ENCODE results near the gene CSPG4. TPM values are rescaled to one million over a fixed set of nuclear protein-coding genes. Genes with fewer than 3 reads are reported as not detected.
A peak's percentile ranks its signal among the peaks of the same experiment; 100 is the strongest.
"Not testable (repeated sequence)": the region's sequence is repeated elsewhere in the genome, so short reads cannot be mapped to it uniquely, and the experiment has no call there.

CSPG4 gene
- total and polyA plus RNA-seq, 2 of the 4 experiments (the other 2 are of a cell fraction), result 12.4 to 28.4 TPM

DNA sequence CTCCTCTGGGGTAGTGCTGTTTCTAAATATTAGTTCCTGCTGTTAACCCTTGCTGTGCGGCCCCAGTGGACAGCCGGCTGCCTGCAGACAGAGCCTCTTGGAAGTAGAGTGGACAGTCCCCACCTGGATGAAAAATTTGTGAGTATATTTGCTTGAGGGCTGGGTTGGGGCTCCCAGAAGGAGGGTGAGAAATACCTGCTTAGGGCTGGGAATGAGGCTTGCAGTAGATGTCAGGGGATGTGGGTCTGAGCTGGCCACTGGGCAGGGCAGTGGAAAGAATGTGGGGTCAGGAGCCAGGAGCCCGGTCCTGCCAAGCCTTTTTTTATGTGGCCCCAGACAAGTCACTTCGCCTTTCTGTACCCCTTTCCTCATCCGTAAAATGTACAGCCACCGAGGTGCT, 4.4 kb upstream of the CSPG4 start:
- H2BK5ac ChIP-seq (ENCODE audit: low read depth, low read length, poor library complexity, severe bottlenecking); H4K8ac ChIP-seq (ENCODE audit: low read depth in 2 of 2, low read length in 2 of 2); CTCF ChIA-PET; H3K9ac ChIP-seq (ENCODE audit: low read depth, low read length); H2BK20ac ChIP-seq (ENCODE audit: low read depth, low read length); H3K14ac ChIP-seq (replicated peaks; ENCODE audit: low read depth, low read length); BruUV-seq (replicated peaks); POLR2A ChIA-PET (ENCODE audit: unreplicated experiment); H3K4me2 ChIP-seq (ENCODE audit: low read depth, low read length); H4K5ac ChIP-seq (ENCODE audit: low read depth, low read length); H3K36me3 ChIP-seq (ENCODE audit: control insufficient read depth, insufficient read depth, low read length); H2AK9ac ChIP-seq (replicated peaks; ENCODE audit: low read depth, low read length, poor library complexity); intact Hi-C loops (cut with micrococcal nuclease); H3K27ac ChIP-seq (ENCODE audit: insufficient read depth, low read length); H2AK5ac ChIP-seq (ENCODE audit: low read depth, low read length); H3K4me3 ChIP-seq (ENCODE audit: insufficient read depth, low read depth, low read length); H3K4ac ChIP-seq (ENCODE audit: low read depth, low read length); H2BK15ac ChIP-seq (ENCODE audit: low read depth, low read length); H3K56ac ChIP-seq (ENCODE audit: extremely low read depth, insufficient read depth, low read length); H3K9me3 ChIP-seq (ENCODE audit: control insufficient read depth, insufficient read depth, low read length); H4K91ac ChIP-seq (ENCODE audit: insufficient read depth, low read depth, low read length); H2BK120ac ChIP-seq (ENCODE audit: low read depth, low read length); dilution Hi-C loops (cut with HindIII; ENCODE audit: low sequenced_read_pairs, unreplicated experiment); H3K79me1 ChIP-seq (ENCODE audit: low read depth in 1 of 2, low read length in 2 of 2); H4K20me1 ChIP-seq (ENCODE audit: insufficient read depth, low read length); H2AFZ ChIP-seq (replicated peaks; ENCODE audit: low read length, poor library complexity); H3K18ac ChIP-seq (ENCODE audit: low read depth, low read length); H3K23ac ChIP-seq (ENCODE audit: low read depth, low read length); H3K27me3 ChIP-seq (ENCODE audit: control insufficient read depth, insufficient read depth, low read length); in situ Hi-C loops (cut with MboI; ENCODE audit: low sequenced_read_pairs); DNase-seq: not testable (repeated sequence)
- 0 out of 2 replicates have a peak, but pooled peaks have one; percentile 1 for ATAC-seq (ENCODE audit: low read depth)
- WGBS, 2 experiments (ENCODE audit: extremely low coverage in 2 of 2, insufficient read length in 1 of 2), result no CpG with 5 or more reads among the region's 6 CpGs
- Histone ChIP-seq H3K9me1 (ENCODE audit: insufficient read depth, low read length) (peaks cover 20% of the 10 kb centered on the region), H3K4me1 (ENCODE audit: control insufficient read depth, insufficient read depth, low read length) (peaks cover 24% of the 10 kb centered on the region)

DNA sequence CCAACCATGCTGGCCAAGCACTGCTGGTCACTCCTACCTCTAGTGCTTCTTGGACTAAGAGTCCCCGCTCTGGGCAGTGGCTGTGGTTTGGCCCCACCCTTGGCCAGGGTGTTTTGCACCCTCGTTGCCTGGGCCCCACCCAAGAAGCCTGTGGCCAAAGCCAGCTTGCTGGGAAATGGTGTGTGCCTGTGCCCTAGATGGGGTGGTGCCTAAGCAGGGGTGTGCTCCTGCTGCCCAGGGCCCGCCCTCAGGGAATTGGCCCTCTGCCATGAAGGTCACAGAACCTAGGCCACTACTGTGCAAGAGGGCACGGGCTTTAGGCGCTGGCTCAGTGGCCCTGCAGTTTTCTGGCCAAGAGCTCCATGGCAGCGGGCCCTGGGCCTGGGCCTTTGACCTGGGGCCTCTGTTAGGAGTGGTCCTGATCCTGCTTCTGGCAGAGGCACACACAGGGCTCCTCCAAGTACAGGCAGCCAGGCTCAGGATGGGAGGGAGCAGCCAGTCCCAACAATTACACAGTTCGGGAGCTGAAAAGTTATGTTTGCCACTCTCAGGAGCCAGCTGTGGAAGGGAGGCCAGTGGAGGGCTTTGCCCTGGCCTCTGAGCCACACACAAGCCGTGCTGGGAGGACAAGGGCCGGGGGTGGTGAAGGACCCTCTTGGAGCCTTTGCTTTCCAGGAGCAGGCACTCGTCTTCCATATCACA, 3.8 kb upstream of the CSPG4 start:
- H4K91ac ChIP-seq (ENCODE audit: insufficient read depth, low read depth, low read length); BruUV-seq (replicated peaks); H3K23ac ChIP-seq (ENCODE audit: low read depth, low read length); dilution Hi-C loops (cut with HindIII; ENCODE audit: low sequenced_read_pairs, unreplicated experiment); H3K18ac ChIP-seq (ENCODE audit: low read depth, low read length); H3K27me3 ChIP-seq (ENCODE audit: control insufficient read depth, insufficient read depth, low read length); H2AK9ac ChIP-seq (replicated peaks; ENCODE audit: low read depth, low read length, poor library complexity); H2AK5ac ChIP-seq (ENCODE audit: low read depth, low read length); in situ Hi-C loops (cut with MboI; ENCODE audit: low sequenced_read_pairs); intact Hi-C loops (cut with micrococcal nuclease); DNase-seq; H3K9me3 ChIP-seq (ENCODE audit: control insufficient read depth, insufficient read depth, low read length); H2BK120ac ChIP-seq (ENCODE audit: low read depth, low read length); H3K9ac ChIP-seq (ENCODE audit: low read depth, low read length); H3K4ac ChIP-seq (ENCODE audit: low read depth, low read length); H3K27ac ChIP-seq (ENCODE audit: insufficient read depth, low read length); H2BK15ac ChIP-seq (ENCODE audit: low read depth, low read length); H4K8ac ChIP-seq (ENCODE audit: low read depth in 2 of 2, low read length in 2 of 2); H3K14ac ChIP-seq (replicated peaks; ENCODE audit: low read depth, low read length); CTCF ChIA-PET; POLR2A ChIA-PET (ENCODE audit: unreplicated experiment); H4K5ac ChIP-seq (ENCODE audit: low read depth, low read length); H3K36me3 ChIP-seq (ENCODE audit: control insufficient read depth, insufficient read depth, low read length); H3K56ac ChIP-seq (ENCODE audit: extremely low read depth, insufficient read depth, low read length); H2BK5ac ChIP-seq (ENCODE audit: low read depth, low read length, poor library complexity, severe bottlenecking); H3K4me2 ChIP-seq (ENCODE audit: low read depth, low read length); H3K4me3 ChIP-seq (ENCODE audit: insufficient read depth, low read depth, low read length); H4K20me1 ChIP-seq (ENCODE audit: insufficient read depth, low read length); H2BK20ac ChIP-seq (ENCODE audit: low read depth, low read length): not testable (repeated sequence)
- H2AFZ ChIP-seq (replicated peaks; ENCODE audit: low read length, poor library complexity), result peak overlapping the region; percentile 63
- ATAC-seq (ENCODE audit: low read depth), result 0 out of 2 replicates have a peak, but pooled peaks have one; percentile 3
- H3K9me1 ChIP-seq (ENCODE audit: insufficient read depth, low read length), result peaks cover 20% of the 10 kb centered on the region
- WGBS, 2 experiments (ENCODE audit: extremely low coverage in 2 of 2, insufficient read length in 1 of 2), result 80% methylated on average over 1 of the region's 10 CpGs; no CpG with 5 or more reads in 1 of the 2 experiments
- H3K4me1 ChIP-seq (ENCODE audit: control insufficient read depth, insufficient read depth, low read length), result peaks cover 27% of the 10 kb centered on the region
- peaks cover 0 to 13% of the 10 kb centered on the region in 2 experiments; a peak in 1 of 4 replicates for H3K79me1 ChIP-seq (ENCODE audit: low read depth in 1 of 2, low read length in 2 of 2)

Data from IMR-90 (cell line).